NCI-H1048 (cell line): ENCODE results near the gene KLK10.
A peak's percentile ranks its signal among the peaks of the same experiment; 100 is the strongest.

ENCODE experiments used
- DNase-seq: peaks from one replicate; lab custom pipeline; 2025; lab: John Stamatoyannopoulos, UW

Gene KLK10

GRCh38 chr19:51025809-51026553, 6.5 kb upstream of the KLK10 start:
- no peak for DNase-seq

- no peak for DNase-seq
Measured at GRCh38 chr19:51025401-51025800, 5.9 kb upstream of the KLK10 start.

GRCh38 chr19:51024924-51025323, 5.4 kb upstream of the KLK10 start:
- DNase-seq = no peak

GRCh38 chr19:51023946-51024345, 4.4 kb upstream of the KLK10 start:
- no peak for DNase-seq

GRCh38 chr19:51022526-51022925, 3.0 kb upstream of the KLK10 start:
- no peak for DNase-seq

GRCh38 chr19:51020988-51021651, 1.6 kb upstream of the KLK10 start:
- DNase-seq = no peak

- no peak for DNase-seq
Measured at GRCh38 chr19:51018745-51019543, 565 bp downstream of the KLK10 start.

GRCh38 chr19:51016798-51017683, 2.5 kb downstream of the KLK10 start:
- no peak for DNase-seq

GRCh38 chr19:51015691-51016267, 3.7 kb downstream of the KLK10 start:
- DNase-seq = no peak

GRCh38 chr19:51014242-51014641, 5.3 kb downstream of the KLK10 start:
- no peak for DNase-seq

- DNase-seq = no peak
Measured at GRCh38 chr19:51012661-51013190, 6.8 kb downstream of the KLK10 start.

GRCh38 chr19:51010066-51010795, 9.3 kb downstream of the KLK10 start:
- DNase-seq = no peak

- no peak for DNase-seq
Measured at GRCh38 chr19:51009061-51009891, 10.2 kb downstream of the KLK10 start.

GRCh38 chr19:51007488-51007887, 12.0 kb downstream of the KLK10 start:
- no peak for DNase-seq

GRCh38 chr19:51006406-51006805, 13.1 kb downstream of the KLK10 start:
- DNase-seq = no peak

GRCh38 chr19:51005248-51005647, 14.3 kb downstream of the KLK10 start:
- no peak for DNase-seq

GRCh38 chr19:51003316-51003715, 16.2 kb downstream of the KLK10 start:
- DNase-seq = no peak

GRCh38 chr19:51002542-51003311, 16.8 kb downstream of the KLK10 start:
- DNase-seq = peak; percentile 38

- no peak for DNase-seq
Measured at GRCh38 chr19:51002089-51002532, 17.4 kb downstream of the KLK10 start.
